Brain microvascular endothelial cell (primary cell): ENCODE data around the gene SASS6.

ENCODE experiments used
- DNase-seq: peaks from one replicate; pipeline ENCODE4 v3.0.0-alpha.2; 2020
- H3K27ac ChIP-seq: fragments of 250-450 bp; sonication (Bioruptor Pico); 2 replicates; pipeline ENCODE4 v1.5.1; 2020; ENCODE audit warnings: mild to moderate bottlenecking, moderate library complexity
- H3K27me3 ChIP-seq: fragments of 250-450 bp; sonication (Bioruptor Pico); replicated peaks from 2 replicates; pipeline ENCODE4 v1.5.1; 2020; ENCODE audit warnings: mild to moderate bottlenecking
- H3K36me3 ChIP-seq: fragments of 250-450 bp; sonication (Bioruptor Pico); replicated peaks from 2 replicates; pipeline ENCODE4 v1.5.1; 2020; ENCODE audit warnings: mild to moderate bottlenecking
- H3K4me3 ChIP-seq: 2 replicates; pipeline ENCODE4 v1.5.1; 2011; ENCODE audit warnings: low read depth, mild to moderate bottlenecking, control low read depth, low read length, moderate library complexity
- CTCF ChIP-seq: IDR thresholded peaks from 2 replicates; pipeline ENCODE4 v1.5.1; 2011; ENCODE audit warnings: low read depth, mild to moderate bottlenecking, moderate library complexity, low read length, control low read depth, inconsistent platforms; ENCODE audit errors: missing control alignments
- in situ Hi-C: cut with HindIII; loops from 2 replicates; pipeline ENCODE4 v1.10.0; 2017; ENCODE audit warnings: low sequenced_read_pairs, low pct_ligation_motif_present

SASS6 gene

GRCh38 chr1:100101564-100101963 lies 31.2 kb downstream of the SASS6 start:
- in situ Hi-C loops, result no loop called here
- H3K27me3 ChIP-seq, result no peaks in the 10 kb centered on the region
- DNase-seq, result no peak
- H3K36me3 ChIP-seq, result no peaks in the 10 kb centered on the region
- no peak for TF ChIP-seq CTCF
- no peak overlapping the region for H3K4me3 ChIP-seq
- no peak overlapping the region for H3K27ac ChIP-seq

GRCh38 chr1:100100202-100100601 lies 32.5 kb downstream of the SASS6 start:
- H3K36me3 ChIP-seq, result no peaks in the 10 kb centered on the region
- H3K27me3 ChIP-seq, result no peaks in the 10 kb centered on the region
- TF ChIP-seq CTCF, result no peak
- no peak overlapping the region for H3K4me3 ChIP-seq
- no peak overlapping the region for H3K27ac ChIP-seq
- DNase-seq, result peak; percentile 79
- in situ Hi-C loops, result no loop called here

- H3K4me3 ChIP-seq, result no peak overlapping the region
- no peak overlapping the region for H3K27ac ChIP-seq
- no peak for TF ChIP-seq CTCF
- in situ Hi-C loops, result no loop called here
- H3K36me3 ChIP-seq, result peaks cover 3% of the 10 kb centered on the region
- H3K27me3 ChIP-seq, result no peaks in the 10 kb centered on the region
- no peak for DNase-seq
These were observed 42.3 kb downstream of the SASS6 start for GRCh38 chr1:100090471-100090870.

GRCh38 chr1:100089082-100089481 lies 43.6 kb downstream of the SASS6 start:
- no peak for TF ChIP-seq CTCF
- H3K4me3 ChIP-seq, result no peak overlapping the region
- no peak for DNase-seq
- H3K27me3 ChIP-seq, result no peaks in the 10 kb centered on the region
- in situ Hi-C loops, result no loop called here
- no peak overlapping the region for H3K27ac ChIP-seq
- H3K36me3 ChIP-seq, result peaks cover 3% of the 10 kb centered on the region

- in situ Hi-C loops, result no loop called here
These were observed 45.3 kb downstream of the SASS6 start for GRCh38 chr1:100087396-100087795.

More at GRCh38 chr1:100087396-100087795, 45.3 kb downstream of the SASS6 start:
- no peak for TF ChIP-seq CTCF
- H3K27me3 ChIP-seq, result no peaks in the 10 kb centered on the region
- H3K4me3 ChIP-seq, result no peak overlapping the region
- no peak for DNase-seq
- no peak overlapping the region for H3K27ac ChIP-seq
- peaks cover 5% of the 10 kb centered on the region for H3K36me3 ChIP-seq
